GM12875 (cell line): ENCODE measurements around the gene CA10.
A peak's percentile ranks its signal among the peaks of the same experiment; 100 is the strongest.

Experiments used
- H3K4me3 ChIP-seq: one replicate; pipeline ENCODE4 v1.5.1; 2011; ENCODE audit warnings: low read depth, low read length, control low read depth
- CTCF ChIP-seq: IDR thresholded peaks from 2 replicates; pipeline ENCODE4 v1.5.1; 2011; ENCODE audit warnings: low read depth, mild to moderate bottlenecking, control low read depth, inconsistent platforms, low read length, moderate library complexity, borderline replicate concordance; ENCODE audit not compliant: insufficient read depth

The CA10 gene

DNA sequence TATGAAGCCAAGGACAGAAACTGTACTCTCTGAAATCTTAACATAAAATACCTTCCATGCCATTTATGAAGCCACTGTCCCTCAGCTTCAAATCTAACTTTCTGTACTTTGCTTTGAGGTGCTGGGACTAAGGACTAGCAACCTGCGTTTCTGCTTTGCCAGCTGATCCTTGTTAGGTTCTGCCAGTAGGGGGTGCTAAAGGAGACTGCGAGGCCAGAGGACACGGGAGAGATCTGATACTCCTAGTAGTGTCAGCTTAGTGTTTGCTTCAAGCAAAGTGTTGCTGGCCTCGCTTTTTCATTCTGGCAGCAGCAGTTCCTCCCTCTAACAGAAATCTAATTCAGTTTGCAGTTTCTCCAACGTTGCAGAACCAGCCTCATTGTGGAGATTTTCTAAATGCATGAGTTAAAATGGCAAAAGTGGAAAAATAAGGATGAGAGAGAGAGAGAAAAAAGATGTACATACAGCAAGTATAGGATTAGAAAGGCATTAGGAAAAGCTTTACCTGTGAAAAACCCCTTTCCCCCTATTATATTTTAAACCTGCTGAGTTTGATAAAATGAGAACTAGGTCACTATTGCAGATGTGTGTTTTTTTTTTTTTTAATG, 297.5 kb downstream of the CA10 start:
- no peak overlapping the region for H3K4me3 ChIP-seq

DNA sequence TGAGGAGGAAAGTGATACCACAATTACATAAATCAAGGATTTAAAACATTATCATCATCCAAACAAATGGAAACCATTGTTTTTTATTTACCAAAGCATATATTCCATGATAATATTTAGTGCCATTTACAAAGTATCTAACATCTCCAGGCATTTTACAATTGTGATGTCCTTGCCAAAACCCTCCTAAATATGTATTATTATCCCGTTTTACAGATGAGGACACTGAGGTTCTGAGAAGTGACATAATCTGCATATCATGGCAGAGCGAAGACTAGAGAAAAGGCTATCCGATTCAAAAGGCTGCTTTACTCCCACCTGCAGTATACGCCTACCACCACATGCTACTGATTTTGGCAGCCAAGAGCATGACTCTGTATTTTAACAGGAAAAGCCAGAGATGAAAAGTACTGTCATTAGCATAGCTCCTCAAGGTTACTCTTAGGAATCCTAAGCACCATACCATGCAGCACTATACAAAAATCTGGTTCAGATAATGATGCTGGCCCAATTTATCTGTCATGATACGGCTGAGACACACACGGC, 301.4 kb downstream of the CA10 start:
- H3K4me3 ChIP-seq: no peak overlapping the region
- TF ChIP-seq CTCF: no peak

More for the DNA sequence above, 297.5 kb downstream of the CA10 start:
- TF ChIP-seq CTCF: peak; percentile 73

GRCh38 chr17:51855806-51856205, 302.7 kb downstream of the CA10 start:
- no peak overlapping the region for H3K4me3 ChIP-seq
- TF ChIP-seq CTCF: no peak

- H3K4me3 ChIP-seq: no peak overlapping the region
- TF ChIP-seq CTCF: no peak
Measured at GRCh38 chr17:51853857-51854256, 304.7 kb downstream of the CA10 start.

- no peak overlapping the region for H3K4me3 ChIP-seq
- no peak for TF ChIP-seq CTCF
Measured at GRCh38 chr17:51852603-51853002, 305.9 kb downstream of the CA10 start.

DNA sequence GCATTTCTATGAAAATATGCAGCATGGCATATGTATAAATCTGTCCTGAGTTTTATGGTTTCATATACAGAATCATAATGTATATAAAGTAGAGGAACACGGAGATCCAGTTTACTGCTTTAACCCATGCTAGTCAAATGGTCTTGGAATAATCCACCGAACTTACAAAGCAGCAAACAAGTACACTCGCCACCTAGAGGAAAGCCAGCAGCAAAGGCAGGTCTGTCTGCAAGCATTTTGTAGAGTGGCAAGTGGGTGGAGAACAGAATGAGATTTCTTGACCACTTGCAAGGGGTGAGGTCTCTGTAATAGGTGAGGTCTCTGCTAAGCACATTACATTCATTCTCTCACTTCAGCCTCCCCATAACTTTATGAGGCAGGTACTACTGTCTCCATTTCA, 308.3 kb downstream of the CA10 start:
- no peak overlapping the region for H3K4me3 ChIP-seq
- TF ChIP-seq CTCF: no peak

- no peak for TF ChIP-seq CTCF
- H3K4me3 ChIP-seq: no peak overlapping the region
Measured at GRCh38 chr17:51848451-51848850, 310.1 kb downstream of the CA10 start.
